RWPE1 (cell line): ENCODE measurements around the gene CLECL1.
A peak's percentile ranks its signal among the peaks of the same experiment; 100 is the strongest.

Source experiments
- CTCF ChIA-PET: fragments of 350-600 bp; sonication (Branson Sonifier 250); formaldehyde crosslinking; extraction: SDS; loops from one replicate; lab custom pipeline; 2021; lab: Yijun Ruan, JAX
- POLR2A ChIA-PET: fragments of 400-600 bp; formaldehyde crosslinking; extraction: SDS; loops from one replicate; lab custom pipeline; 2020; ENCODE audit warnings: antibody characterized with exemption; ENCODE audit not compliant: low non-redundant PET; lab: Yijun Ruan, JAX
- DNase-seq: peaks from one replicate; pipeline ENCODE4 v3.0.0; 2012; ENCODE audit warnings: low spot score
- H3K27ac ChIP-seq: fragments of 450-650 bp; 2 replicates; pipeline ENCODE4 v1.5.1; 2017
- CTCF ChIP-seq: fragments of 450-650 bp; conservative IDR thresholded peaks from 2 replicates; pipeline ENCODE4 v1.5.1; 2017; ENCODE audit warnings: low read depth, mild to moderate bottlenecking

The CLECL1 gene

GRCh38 chr12:9673404-9674225 is 59.3 kb downstream of the CLECL1 start:
- DNase-seq: peak; percentile 63
- CTCF ChIA-PET: interaction anchor here (0.7 kb wide), 2 partner anchors 10 to 26 kb away, joined by 3 read pairs; no protein-coding TSS in a partner anchor
- H3K27ac ChIP-seq: peak overlapping the region; percentile 80
- POLR2A ChIA-PET: no interaction called here
- no peak for TF ChIP-seq CTCF
